ENCODE data around the gene TRMO.
A peak's percentile ranks its signal among the peaks of the same experiment; 100 is the strongest.

The TRMO gene

DNA sequence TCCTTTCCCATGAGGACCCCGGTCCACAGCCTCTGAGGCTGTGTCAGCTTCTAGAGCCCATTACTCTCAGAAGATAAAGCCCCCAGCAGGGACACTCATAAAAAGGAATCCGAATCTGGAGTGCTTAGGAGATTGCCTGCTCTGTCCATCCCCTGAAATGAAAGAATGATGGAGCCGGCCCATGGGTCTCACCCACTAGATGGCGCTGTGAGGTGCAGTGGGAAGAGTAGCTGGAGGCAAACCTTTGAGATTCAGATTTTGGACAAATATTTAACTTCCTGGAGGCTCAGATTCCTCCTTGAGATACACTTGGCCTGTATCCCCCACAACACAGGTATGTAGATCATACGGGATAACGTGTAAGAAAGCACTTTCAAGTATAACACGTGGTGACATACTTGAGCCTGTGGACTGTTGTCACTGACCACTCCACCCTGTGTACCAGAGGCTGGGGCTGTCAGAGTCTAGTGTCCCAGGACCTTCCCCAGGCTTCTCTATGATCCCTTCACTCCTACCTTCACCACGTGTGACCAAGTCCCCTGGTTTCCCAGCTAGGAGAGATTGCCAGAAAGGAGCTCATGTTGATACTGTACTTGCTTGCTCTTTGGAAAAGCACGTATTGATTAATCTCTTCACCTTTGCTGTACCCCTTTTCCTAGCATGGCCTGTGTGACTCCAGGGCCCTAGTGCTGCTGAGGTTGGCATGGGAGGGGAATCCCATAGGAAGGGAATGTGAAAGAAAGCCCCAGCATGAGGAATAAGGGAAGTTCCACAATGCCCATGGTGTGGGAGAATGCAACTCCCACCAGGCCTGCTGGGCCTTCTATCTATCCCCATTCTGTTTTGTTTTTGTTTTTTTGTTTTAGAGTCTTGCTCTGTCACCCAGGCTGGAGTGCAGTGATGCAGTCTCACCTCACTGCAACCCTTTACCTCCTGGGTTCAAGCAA, 32.1 kb downstream of the TRMO start:
- no peak overlapping the region for H3K4me3 ChIP-seq (ENCODE audit: low read depth, low read length)
- DNase-seq (ENCODE audit: low read depth): no peak
- TF ChIP-seq, protein P1, sequence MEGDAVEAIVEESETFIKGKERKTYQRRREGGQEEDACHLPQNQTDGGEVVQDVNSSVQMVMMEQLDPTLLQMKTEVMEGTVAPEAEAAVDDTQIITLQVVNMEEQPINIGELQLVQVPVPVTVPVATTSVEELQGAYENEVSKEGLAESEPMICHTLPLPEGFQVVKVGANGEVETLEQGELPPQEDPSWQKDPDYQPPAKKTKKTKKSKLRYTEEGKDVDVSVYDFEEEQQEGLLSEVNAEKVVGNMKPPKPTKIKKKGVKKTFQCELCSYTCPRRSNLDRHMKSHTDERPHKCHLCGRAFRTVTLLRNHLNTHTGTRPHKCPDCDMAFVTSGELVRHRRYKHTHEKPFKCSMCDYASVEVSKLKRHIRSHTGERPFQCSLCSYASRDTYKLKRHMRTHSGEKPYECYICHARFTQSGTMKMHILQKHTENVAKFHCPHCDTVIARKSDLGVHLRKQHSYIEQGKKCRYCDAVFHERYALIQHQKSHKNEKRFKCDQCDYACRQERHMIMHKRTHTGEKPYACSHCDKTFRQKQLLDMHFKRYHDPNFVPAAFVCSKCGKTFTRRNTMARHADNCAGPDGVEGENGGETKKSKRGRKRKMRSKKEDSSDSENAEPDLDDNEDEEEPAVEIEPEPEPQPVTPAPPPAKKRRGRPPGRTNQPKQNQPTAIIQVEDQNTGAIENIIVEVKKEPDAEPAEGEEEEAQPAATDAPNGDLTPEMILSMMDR (IDR thresholded peaks at IDR 0.05; ENCODE audit: low read depth, low read length, missing control alignments): peak; percentile 85

DNA sequence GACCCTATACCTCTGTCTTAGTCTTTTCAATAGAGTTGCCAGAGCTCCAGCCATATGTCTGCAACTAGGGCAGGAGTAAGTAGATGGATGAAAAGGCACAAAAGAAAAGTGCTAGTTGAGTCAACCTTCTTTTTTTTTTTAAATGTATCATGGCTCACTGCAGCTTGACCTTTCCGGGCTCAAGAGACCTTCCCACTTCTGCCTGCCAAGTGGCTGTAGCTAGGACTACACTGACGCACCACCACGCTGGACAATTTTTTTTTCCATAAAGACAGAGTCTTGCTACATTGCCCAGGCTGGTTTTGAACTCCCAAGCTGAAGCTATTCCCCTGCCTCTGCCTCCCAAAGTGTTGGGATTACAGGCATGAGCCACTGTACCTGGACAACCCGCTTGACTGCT, 42.0 kb downstream of the TRMO start:
- TF ChIP-seq, protein P1 (IDR thresholded peaks at IDR 0.05; ENCODE audit: low read depth, low read length, missing control alignments): no peak
- DNase-seq (ENCODE audit: low read depth): no peak
- no peak overlapping the region for H3K4me3 ChIP-seq (ENCODE audit: low read depth, low read length)

DNA sequence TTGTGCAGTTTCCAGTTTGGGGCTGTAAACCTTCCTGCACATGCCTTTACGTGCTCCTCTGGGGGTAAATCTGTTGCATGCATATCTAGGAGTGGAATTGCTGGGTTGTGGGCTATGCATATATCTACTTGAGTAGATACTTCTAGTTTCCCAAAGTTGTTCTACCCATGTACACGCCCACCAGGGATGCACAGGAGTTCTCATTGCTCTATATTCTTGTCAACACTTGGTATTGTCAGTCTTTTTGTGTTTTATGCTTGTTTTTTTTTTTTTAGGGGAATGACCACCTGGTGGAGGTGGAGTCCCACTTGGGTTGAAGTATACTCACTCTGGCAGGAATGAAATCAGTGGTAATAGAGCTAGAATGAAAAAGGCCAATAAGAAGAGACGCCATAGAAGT, 46.2 kb downstream of the TRMO start:
- H3K4me3 ChIP-seq (ENCODE audit: low read depth, low read length): no peak overlapping the region
- TF ChIP-seq, protein P1 (IDR thresholded peaks at IDR 0.05; ENCODE audit: low read depth, low read length, missing control alignments): no peak
- DNase-seq (ENCODE audit: low read depth): no peak

DNA sequence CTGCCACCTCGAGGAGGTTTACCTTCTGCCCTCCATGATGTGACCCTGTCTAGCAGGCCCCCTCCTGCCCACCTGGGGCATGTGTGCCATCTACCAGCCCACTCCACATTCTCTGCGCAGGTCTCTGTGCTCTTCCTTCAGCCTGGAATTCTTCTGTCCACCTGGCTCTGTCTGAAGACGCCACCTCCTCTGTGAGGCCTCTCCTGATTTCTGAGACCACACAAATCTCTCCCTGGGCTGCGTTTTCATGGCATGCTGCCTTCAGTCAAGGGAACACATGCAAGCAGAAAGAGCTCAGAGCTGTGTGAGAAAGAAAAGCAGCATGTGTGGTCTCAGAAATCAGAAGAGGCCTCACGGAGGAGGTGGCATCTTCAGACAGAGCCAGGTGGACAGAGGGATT, 47.2 kb downstream of the TRMO start:
- TF ChIP-seq, protein P1 (IDR thresholded peaks at IDR 0.05; ENCODE audit: low read depth, low read length, missing control alignments): no peak
- DNase-seq (ENCODE audit: low read depth): no peak
- no peak overlapping the region for H3K4me3 ChIP-seq (ENCODE audit: low read depth, low read length)

DNA sequence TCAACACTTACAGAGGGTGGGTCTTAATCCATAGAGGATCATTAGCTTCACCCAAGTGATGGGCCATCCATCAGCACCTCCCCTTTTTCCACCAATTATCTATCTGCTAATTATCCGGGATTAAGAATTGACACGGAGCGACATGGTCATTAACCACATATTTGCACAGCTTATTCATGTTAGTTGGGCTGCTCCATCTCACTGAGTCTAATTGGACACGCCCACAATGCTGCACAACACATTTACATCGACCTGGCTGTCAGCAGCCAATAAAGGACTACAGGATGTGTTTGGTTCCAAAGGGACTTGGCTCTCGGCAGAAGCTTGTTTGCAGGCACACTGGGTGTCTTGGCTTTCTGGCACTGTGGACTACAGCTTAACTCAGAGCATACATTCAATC, 47.7 kb downstream of the TRMO start:
- TF ChIP-seq, protein P1 (IDR thresholded peaks at IDR 0.05; ENCODE audit: low read depth, low read length, missing control alignments): no peak
- no peak for DNase-seq (ENCODE audit: low read depth)
- H3K4me3 ChIP-seq (ENCODE audit: low read depth, low read length): no peak overlapping the region

DNA sequence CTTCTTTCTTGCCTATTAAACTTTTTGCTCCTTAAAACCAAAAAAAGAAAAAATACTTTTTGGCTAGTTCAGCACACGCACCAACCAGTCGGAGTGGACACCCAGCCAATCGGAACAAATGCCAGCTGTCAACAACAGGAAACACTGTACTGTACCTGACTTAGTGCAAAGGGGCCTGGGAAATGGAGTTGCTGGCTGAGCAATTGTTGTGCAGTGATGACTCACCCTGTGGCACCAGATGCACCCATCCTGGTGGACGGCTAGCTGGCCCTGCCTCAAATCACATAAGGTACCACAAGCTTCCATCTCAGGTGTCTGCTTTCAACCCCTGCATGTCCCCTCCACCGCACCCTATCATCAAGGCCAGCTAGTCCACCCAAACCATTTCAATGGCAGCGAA, 48.4 kb downstream of the TRMO start:
- TF ChIP-seq, protein P1 (IDR thresholded peaks at IDR 0.05; ENCODE audit: low read depth, low read length, missing control alignments): no peak
- H3K4me3 ChIP-seq (ENCODE audit: low read depth, low read length): no peak overlapping the region
- no peak for DNase-seq (ENCODE audit: low read depth)

DNA sequence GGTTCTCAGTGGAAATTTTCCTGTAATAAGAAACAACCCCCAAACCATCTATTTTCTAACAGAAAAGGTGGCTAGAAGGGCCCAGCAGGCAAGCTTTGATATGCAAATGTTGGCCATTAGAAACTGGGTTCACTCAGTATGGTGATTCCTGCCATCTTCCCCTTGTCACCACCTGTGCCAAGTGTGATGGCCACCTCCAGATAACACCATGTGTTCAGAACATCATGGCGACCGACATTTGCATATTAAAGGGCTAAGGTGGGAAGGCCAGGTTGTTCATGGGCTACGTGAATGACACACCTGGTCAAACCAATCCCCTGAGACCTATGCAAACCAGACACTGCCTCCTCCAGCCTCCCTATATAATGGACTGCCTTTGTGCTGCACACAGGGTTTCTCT, 48.9 kb downstream of the TRMO start:
- no peak for DNase-seq (ENCODE audit: low read depth)
- H3K4me3 ChIP-seq (ENCODE audit: low read depth, low read length): no peak overlapping the region
- TF ChIP-seq, protein P1 (IDR thresholded peaks at IDR 0.05; ENCODE audit: low read depth, low read length, missing control alignments): no peak

Measured in GM12864 (cell line).